ENCODE measurements around the gene GPR156. TPM values are rescaled to one million over a fixed set of nuclear protein-coding genes. Genes with fewer than 3 reads are reported as not detected.

The GPR156 gene
- polyA plus RNA-seq, 1 donor (not counting 4 experiments of a cell fraction or from before 2014, with no cell fraction given), result 0.17 TPM

DNA sequence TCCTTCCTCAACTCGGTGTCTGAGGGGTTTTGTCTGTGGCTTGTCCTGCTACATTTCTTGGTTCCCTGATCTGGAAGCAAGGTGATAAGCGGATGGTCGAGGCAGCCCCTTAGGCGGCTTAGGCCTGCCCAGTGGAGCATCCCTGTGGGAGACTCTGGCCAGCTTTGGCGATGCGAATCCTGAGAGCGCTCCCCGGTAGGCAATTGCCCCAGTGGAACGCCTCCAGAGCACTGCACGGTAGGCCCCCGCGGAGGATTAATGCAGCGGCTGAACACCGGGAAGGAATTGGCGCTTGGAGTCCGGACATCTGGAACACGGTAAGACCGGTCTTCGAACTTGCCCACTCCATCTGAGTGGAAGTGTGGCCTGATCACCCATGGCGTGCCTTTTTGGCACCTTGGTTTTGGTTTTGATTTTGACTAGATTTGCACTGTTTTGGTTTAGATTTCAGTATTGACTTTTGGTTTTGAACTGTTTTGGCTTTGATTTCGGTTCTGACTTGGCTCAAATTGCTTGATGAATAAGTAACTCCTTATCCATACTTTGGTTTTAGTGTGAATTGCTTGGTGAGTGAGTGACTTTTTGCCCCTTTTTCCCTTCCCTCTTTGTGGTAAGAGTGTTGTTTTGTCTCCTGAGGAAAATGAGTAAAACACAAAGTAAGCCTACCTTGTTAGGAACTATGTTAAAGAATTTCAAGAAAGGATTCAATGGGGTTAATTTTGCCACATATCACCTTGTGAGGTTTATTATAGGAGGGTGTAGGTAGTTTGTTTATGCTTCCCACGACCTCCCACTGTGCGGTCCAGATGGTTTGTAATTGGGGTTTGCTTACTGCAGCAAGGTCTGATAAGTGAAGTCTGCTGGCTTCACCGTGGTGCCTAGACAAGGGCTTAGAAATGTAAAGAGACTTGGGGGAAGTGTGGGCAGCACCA lies 27.1 kb upstream of the GPR156 start:
- Histone ChIP-seq H3K36me3 (ENCODE audit: control insufficient read depth in 2 of 2, extremely low read depth in 1 of 2, insufficient read depth in 2 of 2, low read length in 2 of 2) (no peaks in the 10 kb centered on the region), H3K27me3 (ENCODE audit: control insufficient read depth, extremely low read depth, insufficient read depth, low read length) (no peaks in the 10 kb centered on the region), H3K79me2 (ENCODE audit: control insufficient read depth, insufficient read depth, low read length) (no peaks in the 10 kb centered on the region), H3K27ac (ENCODE audit: control insufficient read depth, insufficient read depth, low read length) (no peak overlapping the region), H3K9me1 (ENCODE audit: control insufficient read depth, extremely low read depth, insufficient read depth, low read length) (no peaks in the 10 kb centered on the region), H4K20me1 (ENCODE audit: control insufficient read depth, extremely low read depth, insufficient read depth, low read length) (no peaks in the 10 kb centered on the region), H3K4me1 (ENCODE audit: control insufficient read depth, extremely low read depth, insufficient read depth, low read length) (peaks cover 6% of the 10 kb centered on the region), H3K9ac (ENCODE audit: control insufficient read depth, extremely low read depth, insufficient read depth, low read length) (no peak overlapping the region), H2AFZ (ENCODE audit: control insufficient read depth, low read length) (no peak overlapping the region), H3K9me3 (ENCODE audit: control insufficient read depth, low read depth, low read length) (no peaks in the 10 kb centered on the region), H3K4me2 (ENCODE audit: control insufficient read depth, extremely low read depth, insufficient read depth, low read depth, low read length) (no peak overlapping the region), H3K4me3 (ENCODE audit: control insufficient read depth in 2 of 3, extremely low read depth in 1 of 3, insufficient read depth in 2 of 3, low read depth in 1 of 3, low read length in 3 of 3) (no peak overlapping the region)
- no peak for FAIRE-seq
- TF ChIP-seq, protein P1, sequence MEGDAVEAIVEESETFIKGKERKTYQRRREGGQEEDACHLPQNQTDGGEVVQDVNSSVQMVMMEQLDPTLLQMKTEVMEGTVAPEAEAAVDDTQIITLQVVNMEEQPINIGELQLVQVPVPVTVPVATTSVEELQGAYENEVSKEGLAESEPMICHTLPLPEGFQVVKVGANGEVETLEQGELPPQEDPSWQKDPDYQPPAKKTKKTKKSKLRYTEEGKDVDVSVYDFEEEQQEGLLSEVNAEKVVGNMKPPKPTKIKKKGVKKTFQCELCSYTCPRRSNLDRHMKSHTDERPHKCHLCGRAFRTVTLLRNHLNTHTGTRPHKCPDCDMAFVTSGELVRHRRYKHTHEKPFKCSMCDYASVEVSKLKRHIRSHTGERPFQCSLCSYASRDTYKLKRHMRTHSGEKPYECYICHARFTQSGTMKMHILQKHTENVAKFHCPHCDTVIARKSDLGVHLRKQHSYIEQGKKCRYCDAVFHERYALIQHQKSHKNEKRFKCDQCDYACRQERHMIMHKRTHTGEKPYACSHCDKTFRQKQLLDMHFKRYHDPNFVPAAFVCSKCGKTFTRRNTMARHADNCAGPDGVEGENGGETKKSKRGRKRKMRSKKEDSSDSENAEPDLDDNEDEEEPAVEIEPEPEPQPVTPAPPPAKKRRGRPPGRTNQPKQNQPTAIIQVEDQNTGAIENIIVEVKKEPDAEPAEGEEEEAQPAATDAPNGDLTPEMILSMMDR (optimal IDR thresholded peaks at IDR 0.05 in 1 of 3, IDR thresholded peaks at IDR 0.05 in 1 of 3, conservative IDR thresholded peaks at IDR 0.05 in 1 of 3; ENCODE audit: extremely low read depth in 1 of 3, insufficient read depth in 2 of 3, low read length in 3 of 3), result no peak
- no peak for TF ChIP-seq EZH2 (IDR thresholded peaks at IDR 0.05; ENCODE audit: low read length)
- DNase-seq (ENCODE audit: low read depth, low spot score), result no peak
- dilution Hi-C loops (cut with MboI; ENCODE audit: extremely low pct_ligation_motif_present, low sequenced_read_pairs), result no loop called here

DNA sequence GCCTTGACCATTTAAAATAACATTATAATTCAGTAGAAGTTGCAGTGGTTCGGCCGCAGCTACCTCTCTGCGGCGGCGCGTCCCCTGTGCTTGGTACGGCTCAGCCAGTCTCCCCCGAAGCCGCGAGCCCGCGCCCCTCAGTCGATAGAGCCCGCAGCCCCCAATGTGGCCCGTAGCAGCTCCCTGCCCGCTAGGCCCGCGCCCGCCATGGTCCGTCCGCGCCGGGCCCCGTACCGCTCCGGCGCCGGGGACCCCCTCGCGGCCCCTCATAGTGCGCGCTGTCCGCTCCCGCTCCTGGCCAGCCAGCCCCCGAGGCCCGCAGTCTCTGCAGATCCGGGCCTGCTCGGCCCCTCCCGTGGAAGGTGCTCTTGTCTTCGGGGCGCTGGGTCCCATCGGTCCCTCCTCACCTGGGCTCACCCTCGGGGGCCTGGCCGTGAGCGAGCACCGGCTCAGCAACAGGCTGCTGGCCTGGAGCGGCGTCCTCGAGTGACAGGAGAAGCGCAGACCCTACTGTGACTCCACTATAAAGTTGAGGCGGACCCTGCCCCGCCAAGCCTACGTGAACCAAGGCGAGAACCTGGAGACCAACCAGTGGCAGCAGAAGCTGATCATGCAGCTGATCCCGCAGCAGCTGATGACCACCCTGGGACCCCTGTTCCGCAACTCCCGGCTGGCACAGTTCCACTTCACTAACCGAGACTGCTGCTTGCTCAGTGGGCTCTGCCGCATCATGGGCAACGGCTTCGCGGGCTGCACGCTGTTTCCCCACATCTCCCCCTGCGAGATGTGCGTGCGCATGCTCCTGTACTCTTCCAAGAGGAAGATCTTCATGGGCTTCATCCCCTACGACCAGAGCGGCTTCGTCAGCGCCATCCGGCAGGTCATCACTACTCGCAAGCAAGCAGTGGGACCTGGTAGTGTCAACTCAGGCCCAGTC lies 21.8 kb upstream of the GPR156 start:
- H2AFZ ChIP-seq (ENCODE audit: control insufficient read depth, low read length), result no peak overlapping the region
- DNase-seq (ENCODE audit: low read depth, low spot score) (no peak), FAIRE-seq (no peak)
- H3K27me3 ChIP-seq (ENCODE audit: control insufficient read depth, extremely low read depth, insufficient read depth, low read length), result no peaks in the 10 kb centered on the region
- no peaks in the 10 kb centered on the region for H3K79me2 ChIP-seq (ENCODE audit: control insufficient read depth, insufficient read depth, low read length)
- no peaks in the 10 kb centered on the region for H3K36me3 ChIP-seq (ENCODE audit: control insufficient read depth in 2 of 2, extremely low read depth in 1 of 2, insufficient read depth in 2 of 2, low read length in 2 of 2)
- no peaks in the 10 kb centered on the region for H3K9me1 ChIP-seq (ENCODE audit: control insufficient read depth, extremely low read depth, insufficient read depth, low read length)
- dilution Hi-C loops (cut with MboI; ENCODE audit: extremely low pct_ligation_motif_present, low sequenced_read_pairs), result no loop called here
- peaks cover 6% of the 10 kb centered on the region for H3K4me1 ChIP-seq (ENCODE audit: control insufficient read depth, extremely low read depth, insufficient read depth, low read length)
- no peak overlapping the region for H3K4me2 ChIP-seq (ENCODE audit: control insufficient read depth, extremely low read depth, insufficient read depth, low read depth, low read length)
- no peaks in the 10 kb centered on the region for H4K20me1 ChIP-seq (ENCODE audit: control insufficient read depth, extremely low read depth, insufficient read depth, low read length)
- no peak for TF ChIP-seq EZH2 (IDR thresholded peaks at IDR 0.05; ENCODE audit: low read length)
- TF ChIP-seq, protein P1 (optimal IDR thresholded peaks at IDR 0.05 in 1 of 3, IDR thresholded peaks at IDR 0.05 in 1 of 3, conservative IDR thresholded peaks at IDR 0.05 in 1 of 3; ENCODE audit: extremely low read depth in 1 of 3, insufficient read depth in 2 of 3, low read length in 3 of 3), result no peak
- no peaks in the 10 kb centered on the region for H3K9me3 ChIP-seq (ENCODE audit: control insufficient read depth, low read depth, low read length)
- no peak overlapping the region for H3K4me3 ChIP-seq (ENCODE audit: control insufficient read depth in 2 of 3, extremely low read depth in 1 of 3, insufficient read depth in 2 of 3, low read depth in 1 of 3, low read length in 3 of 3)
- H3K9ac ChIP-seq (ENCODE audit: control insufficient read depth, extremely low read depth, insufficient read depth, low read length), result no peak overlapping the region
- H3K27ac ChIP-seq (ENCODE audit: control insufficient read depth, insufficient read depth, low read length), result no peak overlapping the region

All from keratinocyte (primary cell).